Measurements from ENCODE around the gene XYLT2.

The XYLT2 gene

DNA sequence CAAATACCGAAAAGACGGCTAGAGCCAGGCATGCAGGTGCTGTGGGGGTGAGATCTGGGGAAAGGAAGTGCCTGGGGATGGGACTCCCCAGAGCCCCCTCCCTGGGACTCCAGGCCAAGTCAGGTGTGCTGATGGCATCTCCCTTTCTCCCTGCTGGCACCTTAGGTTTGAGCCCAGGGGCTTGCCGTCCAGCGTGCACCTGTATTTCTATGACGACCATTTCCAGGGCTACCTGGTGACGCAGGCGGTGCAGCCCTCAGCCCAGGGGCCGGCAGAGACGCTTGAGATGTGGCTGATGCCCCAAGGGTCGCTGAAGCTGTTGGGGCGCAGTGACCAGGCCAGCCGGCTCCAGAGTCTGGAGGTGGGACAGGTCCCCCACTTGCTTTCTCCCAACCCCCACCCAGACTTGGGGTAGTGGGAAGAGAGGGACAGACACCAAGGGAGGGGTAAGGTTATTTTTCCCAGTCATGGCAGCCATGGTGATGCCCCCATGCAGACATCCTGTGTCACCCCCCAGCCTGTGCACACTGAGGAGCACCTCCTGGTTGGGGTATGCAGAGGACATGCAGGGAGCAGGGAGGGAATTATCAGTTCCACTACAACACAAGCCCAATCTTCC lies 11.1 kb downstream of the XYLT2 start:
- Histone ChIP-seq H3K4me3 (replicated peaks; ENCODE audit: insufficient read depth, low read length) (no peak overlapping the region), H3K27ac (replicated peaks) (no peak overlapping the region), H3K27me3 (ENCODE audit: insufficient read depth, poor library complexity, severe bottlenecking) (no peaks in the 10 kb centered on the region)
- no peak for DNase-seq (ENCODE audit: low read depth in 1 of 2, low spot score in 1 of 2)
- no peak for TF ChIP-seq REST (IDR thresholded peaks at IDR 0.05; ENCODE audit: insufficient replicate concordance, low read depth)

DNA sequence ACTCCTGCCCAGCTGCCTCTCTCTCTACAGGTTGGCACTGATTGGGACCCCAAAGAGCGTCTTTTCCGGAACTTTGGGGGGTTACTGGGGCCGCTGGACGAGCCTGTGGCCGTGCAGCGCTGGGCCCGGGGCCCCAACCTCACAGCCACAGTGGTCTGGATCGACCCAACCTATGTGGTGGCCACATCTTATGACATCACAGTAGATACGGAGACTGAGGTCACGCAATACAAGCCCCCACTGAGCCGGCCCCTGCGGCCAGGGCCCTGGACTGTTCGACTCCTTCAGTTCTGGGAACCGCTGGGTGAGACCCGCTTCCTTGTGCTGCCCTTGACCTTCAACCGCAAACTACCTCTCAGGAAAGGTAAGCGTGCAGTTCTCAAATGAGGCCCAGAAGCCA lies 12.3 kb downstream of the XYLT2 start:
- H3K27ac ChIP-seq (replicated peaks) = no peak overlapping the region
- TF ChIP-seq GABPA (IDR thresholded peaks at IDR 0.05; ENCODE audit: low read depth) = no peak
- TF ChIP-seq REST (IDR thresholded peaks at IDR 0.05; ENCODE audit: insufficient replicate concordance, low read depth) = no peak
- TF ChIP-seq SPI1 (IDR thresholded peaks at IDR 0.05; ENCODE audit: borderline replicate concordance, low read depth) = no peak
- no peak for TF ChIP-seq POLR2AphosphoS5 (IDR thresholded peaks at IDR 0.05; ENCODE audit: low read depth)
- TF ChIP-seq CTCF (IDR thresholded peaks at IDR 0.05; ENCODE audit: insufficient read depth, low read length) = no peak
- no peak overlapping the region for H3K4me3 ChIP-seq (replicated peaks; ENCODE audit: insufficient read depth, low read length)
- DNase-seq (ENCODE audit: low read depth in 1 of 2, low spot score in 1 of 2) = no peak
- no peaks in the 10 kb centered on the region for H3K27me3 ChIP-seq (ENCODE audit: insufficient read depth, poor library complexity, severe bottlenecking)

DNA sequence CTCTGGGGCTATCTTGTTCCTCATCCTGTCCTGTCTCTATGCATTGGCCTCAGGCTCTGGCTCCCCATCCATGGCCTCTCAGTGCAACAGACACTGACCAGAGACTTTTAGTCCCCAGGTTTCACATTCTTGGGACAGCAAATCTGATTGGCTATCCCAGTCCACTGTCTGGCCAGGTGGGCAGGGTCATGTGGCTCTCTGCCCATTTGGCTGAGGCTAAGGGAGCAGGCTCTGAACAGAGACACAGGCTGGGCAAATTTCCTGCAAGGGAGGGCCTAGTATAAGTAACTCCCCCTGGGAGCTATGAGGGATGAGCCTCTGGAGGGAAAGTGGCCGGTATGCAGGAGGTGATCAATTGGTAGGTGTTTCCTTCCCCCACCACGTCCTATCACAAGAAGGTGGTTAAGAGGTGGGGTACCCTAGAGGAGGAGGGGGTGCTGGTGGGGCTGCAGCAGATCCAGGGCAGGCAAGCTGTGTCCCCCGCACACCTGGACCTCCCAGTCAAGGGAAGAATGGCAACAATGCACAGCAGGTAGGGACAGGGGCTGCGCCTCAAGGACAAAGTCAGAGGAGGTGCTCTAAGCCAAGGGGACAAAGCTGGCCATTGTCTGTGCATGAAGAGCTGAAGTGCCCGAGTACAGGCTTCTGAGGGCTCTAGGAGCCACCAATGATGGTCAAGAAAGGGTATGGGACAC lies 13.2 kb downstream of the XYLT2 start:
- Histone ChIP-seq H3K27me3 (ENCODE audit: insufficient read depth, poor library complexity, severe bottlenecking) (no peaks in the 10 kb centered on the region), H3K4me3 (replicated peaks; ENCODE audit: insufficient read depth, low read length) (no peak overlapping the region), H3K27ac (replicated peaks) (no peak overlapping the region)
- no peak for TF ChIP-seq POLR2AphosphoS5 (IDR thresholded peaks at IDR 0.05; ENCODE audit: low read depth)
- no peak for TF ChIP-seq GABPA (IDR thresholded peaks at IDR 0.05; ENCODE audit: low read depth)
- no peak for TF ChIP-seq CTCF (IDR thresholded peaks at IDR 0.05; ENCODE audit: insufficient read depth, low read length)
- TF ChIP-seq SPI1 (IDR thresholded peaks at IDR 0.05; ENCODE audit: borderline replicate concordance, low read depth) = no peak
- TF ChIP-seq REST (IDR thresholded peaks at IDR 0.05; ENCODE audit: insufficient replicate concordance, low read depth) = no peak
- DNase-seq (ENCODE audit: low read depth in 1 of 2, low spot score in 1 of 2) = no peak

Data from HL-60 (cell line).